ENCODE data around the gene PCDHGB1.

GRCh38 chr5:141388661-141389060 lies 38.8 kb downstream of the PCDHGB1 start:
- TF ChIP-seq FOXM1 (IDR thresholded peaks at IDR 0.05; ENCODE audit: borderline replicate concordance) (no peak), SUZ12 (IDR thresholded peaks at IDR 0.05) (no peak), BHLHE40 (IDR thresholded peaks at IDR 0.05; ENCODE audit: borderline replicate concordance) (no peak)
